ENCODE measurements around the gene COTL1.

The COTL1 gene

GRCh38 chr16:84618581-84619460 lies 943 bp upstream of the COTL1 start:
- DNase-seq (ENCODE audit: low read depth): peak; percentile 94
- H3K4me3 ChIP-seq (ENCODE audit: low read length): peak overlapping the region; percentile 49
- TF ChIP-seq CTCF (conservative IDR thresholded peaks at IDR 0.05; ENCODE audit: low read length): peak; percentile 14; the same call in 1 of the 2 replicates

GRCh38 chr16:84617041-84617790 lies 662 bp downstream of the COTL1 start:
- peak overlapping the region; percentile 80 for H3K4me3 ChIP-seq (ENCODE audit: low read length)
- no peak for TF ChIP-seq CTCF (conservative IDR thresholded peaks at IDR 0.05; ENCODE audit: low read length)
- DNase-seq (ENCODE audit: low read depth): no peak

- DNase-seq (ENCODE audit: low read depth): no peak
- peak overlapping the region; percentile 80 for H3K4me3 ChIP-seq (ENCODE audit: low read length)
- TF ChIP-seq CTCF (conservative IDR thresholded peaks at IDR 0.05; ENCODE audit: low read length): no peak
These were observed 1.4 kb downstream of the COTL1 start for GRCh38 chr16:84616515-84616914.

- no peak for TF ChIP-seq CTCF (conservative IDR thresholded peaks at IDR 0.05; ENCODE audit: low read length)
- no peak for DNase-seq (ENCODE audit: low read depth)
- H3K4me3 ChIP-seq (ENCODE audit: low read length): peak overlapping the region; percentile 10
These were observed 2.7 kb downstream of the COTL1 start for GRCh38 chr16:84614968-84615813.

GRCh38 chr16:84614623-84614967 lies 3.3 kb downstream of the COTL1 start:
- TF ChIP-seq CTCF (conservative IDR thresholded peaks at IDR 0.05; ENCODE audit: low read length): no peak
- no peak overlapping the region for H3K4me3 ChIP-seq (ENCODE audit: low read length)
- DNase-seq (ENCODE audit: low read depth): no peak

- TF ChIP-seq CTCF (conservative IDR thresholded peaks at IDR 0.05; ENCODE audit: low read length): no peak
- DNase-seq (ENCODE audit: low read depth): no peak
- H3K4me3 ChIP-seq (ENCODE audit: low read length): no peak overlapping the region
These were observed 3.8 kb downstream of the COTL1 start for GRCh38 chr16:84614073-84614459.

Data from AG10803 (cell line).